ENCODE data around the gene SLC25A36.
"Not testable (repeated sequence)": the region's sequence is repeated elsewhere in the genome, so short reads cannot be mapped to it uniquely, and the experiment has no call there.

Gene SLC25A36

GRCh38 chr3:140994316-140994715 lies 52.7 kb downstream of the SLC25A36 start:
- no peak for DNase-seq (ENCODE audit: low read depth in 2 of 2)

- not testable (repeated sequence) for DNase-seq (ENCODE audit: low read depth in 2 of 2)
These were observed 53.2 kb downstream of the SLC25A36 start for GRCh38 chr3:140994861-140995260.

- no peak for DNase-seq (ENCODE audit: low read depth in 2 of 2)
These were observed 54.2 kb downstream of the SLC25A36 start for GRCh38 chr3:140995881-140996280.

- DNase-seq (ENCODE audit: low read depth in 2 of 2) = no peak
These were observed 58.5 kb downstream of the SLC25A36 start for GRCh38 chr3:141000027-141000663.

GRCh38 chr3:141000686-141001085 lies 59.0 kb downstream of the SLC25A36 start:
- DNase-seq (ENCODE audit: low read depth in 2 of 2) = no peak

GRCh38 chr3:141006344-141006743 lies 64.7 kb downstream of the SLC25A36 start:
- no peak for DNase-seq (ENCODE audit: low read depth in 2 of 2)

- DNase-seq (ENCODE audit: low read depth in 2 of 2) = no peak
These were observed 67.9 kb downstream of the SLC25A36 start for GRCh38 chr3:141009496-141009895.

- peak; percentile 11 to 37 for DNase-seq (ENCODE audit: low read depth in 2 of 2)
These were observed 69.8 kb downstream of the SLC25A36 start for GRCh38 chr3:141011232-141011996.

GRCh38 chr3:141011997-141012262 lies 70.3 kb downstream of the SLC25A36 start:
- DNase-seq (ENCODE audit: low read depth in 2 of 2) = no peak

- DNase-seq (ENCODE audit: low read depth in 2 of 2) = no peak
These were observed 70.9 kb downstream of the SLC25A36 start for GRCh38 chr3:141012571-141012970.

- DNase-seq (ENCODE audit: low read depth in 2 of 2) = no peak
These were observed 73.8 kb downstream of the SLC25A36 start for GRCh38 chr3:141015481-141015880.

GRCh38 chr3:141017366-141018322 lies 76.0 kb downstream of the SLC25A36 start:
- not testable (repeated sequence) for DNase-seq (ENCODE audit: low read depth in 2 of 2)

GRCh38 chr3:141019244-141019643 lies 77.6 kb downstream of the SLC25A36 start:
- DNase-seq (ENCODE audit: low read depth in 2 of 2) = no peak

- DNase-seq (ENCODE audit: low read depth in 2 of 2) = no peak
These were observed 78.7 kb downstream of the SLC25A36 start for GRCh38 chr3:141020143-141020830.

- DNase-seq (ENCODE audit: low read depth in 2 of 2) = no peak
These were observed 79.6 kb downstream of the SLC25A36 start for GRCh38 chr3:141021261-141021660.

Measured in stimulated activated CD8-positive, alpha-beta memory T cell treated with anti-CD3 and anti-CD28 coated beads, Interleukin-15, amount 100 ng/mL, for 4 hours (primary cell).